CD4-positive, alpha-beta memory T cell (primary cell): ENCODE results near the gene IGSF8. TPM values are rescaled to one million over a fixed set of nuclear protein-coding genes. Genes with fewer than 3 reads are reported as not detected.

ENCODE experiments used
- CTCF ChIA-PET: fragments of 350-600 bp; sonication (Branson Sonifier 250); formaldehyde crosslinking; loops from one replicate; lab custom pipeline; 2021; ENCODE audit warnings: inconsistent platforms; ENCODE audit not compliant: partially characterized antibody; lab: Charles Lee
- POLR2A ChIA-PET: fragments of 350-600 bp; sonication (Branson Sonifier 250); formaldehyde crosslinking; loops from one replicate; lab custom pipeline; 2021; ENCODE audit not compliant: partially characterized antibody; lab: Charles Lee
- DNase-seq, 5 donors: peaks; one replicate each; pipeline versions ENCODE4 v3.0.0 to v3.0.0-alpha.2; 2020 to 2022; ENCODE audit warnings: mixed read lengths in 1 of 5
- H3K27ac ChIP-seq: one replicate; pipeline ENCODE4 v1.7.0; 2013; ENCODE audit warnings: low read depth, low read length
- H3K27me3 ChIP-seq: 2 replicates; pipeline ENCODE4 v1.7.0; 2013; ENCODE audit warnings: mild to moderate bottlenecking, low read length, moderate library complexity; ENCODE audit not compliant: insufficient read depth
- H3K36me3 ChIP-seq: 2 replicates; pipeline ENCODE4 v1.7.0; 2013; ENCODE audit warnings: mild to moderate bottlenecking, low read length, moderate library complexity; ENCODE audit not compliant: insufficient read depth
- H3K4me1 ChIP-seq: 2 replicates; pipeline ENCODE4 v1.7.0; 2013; ENCODE audit warnings: mild to moderate bottlenecking, low read length, moderate library complexity; ENCODE audit not compliant: insufficient read depth
- H3K4me3 ChIP-seq, 2 donors: one replicate each; pipeline ENCODE4 v1.7.0; 2013; ENCODE audit warnings: low read length in 2 of 2, mild to moderate bottlenecking in 1 of 2
- H3K9me3 ChIP-seq, 2 donors: one replicate each; pipeline ENCODE4 v1.7.0; 2013; ENCODE audit warnings: low read length in 2 of 2, control low read depth in 1 of 2; ENCODE audit not compliant: control insufficient read depth in 1 of 2
- H3K27ac Mint-ChIP-seq, 7 donors: one replicate each; pipeline ENCODE4 v1.8.0; 2020 to 2021; ENCODE audit warnings: mixed read lengths in 7 of 7, mild to moderate bottlenecking in 6 of 7, inconsistent platforms in 3 of 7, moderate library complexity in 3 of 7
- H3K27me3 Mint-ChIP-seq, 2 donors: one replicate each; pipeline ENCODE4 v1.8.0; 2020 to 2021; ENCODE audit warnings: mixed read lengths in 2 of 2
- H3K36me3 Mint-ChIP-seq, 2 donors: one replicate each; pipeline ENCODE4 v1.8.0; 2020 to 2021; ENCODE audit warnings: mixed read lengths in 2 of 2, inconsistent platforms in 1 of 2, mild to moderate bottlenecking in 1 of 2
- H3K4me1 Mint-ChIP-seq, 4 donors: one replicate each; pipeline ENCODE4 v1.8.0; 2020 to 2021; ENCODE audit warnings: mixed read lengths in 4 of 4, mild to moderate bottlenecking in 1 of 4
- H3K4me3 Mint-ChIP-seq, 8 donors: one replicate each; pipeline ENCODE4 v1.8.0; 2020 to 2021; ENCODE audit warnings: mixed read lengths in 8 of 8, mild to moderate bottlenecking in 7 of 8, moderate library complexity in 6 of 8, inconsistent platforms in 3 of 8
- H3K9me3 Mint-ChIP-seq, 8 donors: one replicate each; pipeline ENCODE4 v1.8.0; 2020 to 2021; ENCODE audit warnings: mixed read lengths in 8 of 8, mild to moderate bottlenecking in 5 of 8, inconsistent platforms in 3 of 8, moderate library complexity in 1 of 8
- intact Hi-C: fragments of 100-400 bp; cut with micrococcal nuclease; formaldehyde crosslinking; loops from one replicate; pipeline ENCODE4 v1.15.1; 2023
- polyA plus RNA-seq, 2 donors: library from polyadenylated mRNA; unstranded; fragments of 300-500 nt; fragmentation: Illumina TruSeq; gene quantifications; one replicate each; pipeline ENCODE4 v1.2.3, GENCODE V29; 2021
- total RNA-seq, 2 experiments: library from RNA; stranded (reverse); gene quantifications; one replicate each; pipeline ENCODE4 v1.2.3, GENCODE V29; 2021

IGSF8 gene
- total and polyA plus RNA-seq, 4 experiments from 2014 or later: 36.8 to 51.2 (median 47.9) TPM

DNA sequence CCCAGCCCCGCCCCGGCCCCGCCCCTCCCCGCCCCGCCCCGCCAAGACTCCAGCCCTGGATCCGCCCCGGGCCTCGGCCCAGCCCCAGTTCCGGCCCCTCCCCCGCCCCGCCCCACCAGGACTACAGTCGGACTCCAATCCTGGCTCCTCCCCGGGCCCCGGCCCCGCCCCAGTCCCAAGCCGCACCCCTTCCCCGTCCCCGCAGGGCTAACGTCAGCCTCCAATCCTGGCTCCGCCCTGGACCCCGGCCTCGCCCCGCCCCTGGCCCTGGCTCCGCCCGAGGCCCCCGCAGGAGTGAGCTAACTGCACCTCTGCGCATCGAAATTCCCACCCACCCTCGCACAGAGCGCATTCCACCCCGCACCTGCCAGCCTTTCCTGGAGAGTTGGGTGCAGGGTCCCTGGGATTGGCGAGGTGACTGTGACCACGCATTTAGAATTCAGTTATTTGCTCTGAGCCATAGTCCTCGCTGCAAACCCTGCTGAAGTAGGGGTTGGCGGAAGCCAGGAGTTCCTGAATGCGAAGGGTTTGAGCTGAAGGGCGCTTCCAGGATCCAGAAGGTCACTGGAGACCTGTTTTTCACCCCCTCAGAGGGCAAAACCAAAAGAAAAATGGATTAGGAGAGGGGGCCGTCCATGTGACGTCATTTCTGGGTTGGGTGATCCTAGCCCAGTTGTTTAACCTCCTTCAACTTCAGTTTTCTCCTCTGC lies 588 bp upstream of the IGSF8 start:
- H3K36me3 Mint-ChIP-seq: peaks cover 0 to 27% of the 10 kb centered on the region in 2 donors
- POLR2A ChIA-PET: interaction anchor here (0.8 to 4.8 kb wide), 8 partner anchors 12 to 193 kb away, joined by 3 to 51 read pairs (median 13); partner anchors contain the start of genes DCAF8, PEX19, PIGM and TAGLN2
- H3K27ac Mint-ChIP-seq: peak overlapping the region; percentile 93 to 98 (median 97)
- H3K9me3 ChIP-seq: no peaks in the 10 kb centered on the region
- DNase-seq: peak; percentile 95 to 98 (median 95)
- intact Hi-C loops: loop anchor here (1.0 to 10.0 kb wide), 7 partner anchors 14 to 1292 kb away; partner anchors contain the start of genes DUSP23, PIGM, TAGLN2 and UFC1
- peaks cover 24 to 63% (median 46%) of the 10 kb centered on the region in 4 donors for H3K4me1 Mint-ChIP-seq
- H3K27me3 Mint-ChIP-seq: peaks cover 0 to 2% of the 10 kb centered on the region in 2 donors
- H3K4me3 Mint-ChIP-seq: peak overlapping the region; percentile 78 to 87 (median 82)
- CTCF ChIA-PET: interaction anchor here (0.9 to 6.1 kb wide), 7 partner anchors 13 to 277 kb away, joined by 3 to 83 read pairs (median 7); partner anchors contain the start of gene KCNJ9
- H3K27me3 ChIP-seq: no peaks in the 10 kb centered on the region
- H3K36me3 ChIP-seq: peaks cover 6% of the 10 kb centered on the region
- peak overlapping the region; percentile 96 for H3K27ac ChIP-seq
- peak overlapping the region; percentile 74 for H3K4me3 ChIP-seq
- H3K4me1 ChIP-seq: peaks cover 55% of the 10 kb centered on the region
- no peaks in the 10 kb centered on the region for H3K9me3 Mint-ChIP-seq

DNA sequence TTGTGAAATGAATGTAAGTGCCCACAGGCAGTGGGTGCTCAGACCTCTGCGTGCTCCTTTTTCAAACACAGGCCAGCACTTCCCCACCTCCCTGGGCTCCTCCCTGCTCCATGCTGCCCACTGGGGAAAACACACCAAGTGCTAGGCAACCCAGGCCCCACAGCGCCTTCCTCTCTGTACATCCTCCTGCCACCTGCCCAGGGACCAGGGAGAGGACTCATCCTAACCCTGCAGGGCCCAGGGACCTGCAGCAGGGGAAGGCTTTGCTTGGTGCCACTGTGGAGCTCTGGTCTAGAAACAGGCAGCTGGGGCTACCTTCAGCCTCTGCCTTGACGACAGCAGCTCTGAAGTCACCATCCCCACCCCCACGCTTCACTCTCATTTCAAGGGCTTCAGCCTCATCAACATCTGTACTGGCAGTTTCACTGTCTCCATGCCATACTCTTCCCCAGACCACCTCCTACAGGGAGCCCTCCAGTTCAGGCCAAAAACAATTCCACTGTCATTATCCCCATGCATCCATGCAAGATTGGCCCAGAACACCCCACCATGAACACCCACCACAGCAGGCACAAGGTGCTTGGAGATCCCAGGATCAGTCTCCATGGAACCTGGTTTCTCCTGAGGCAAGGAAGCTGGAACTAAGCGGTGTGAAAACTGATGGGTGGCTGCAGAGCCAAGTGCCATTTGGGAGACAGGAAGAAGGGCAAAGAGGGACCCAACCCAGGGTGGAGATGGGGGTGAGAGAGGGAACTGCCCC lies 1.1 kb downstream of the IGSF8 start:
- peak in 1 of 5 donors; percentile 59 for DNase-seq
- H3K4me3 ChIP-seq: peak overlapping the region; percentile 81 to 84
- Mint-ChIP-seq H3K27me3 (peaks cover 0 to 2% of the 10 kb centered on the region in 2 donors), H3K27ac (peak overlapping the region; percentile 80 to 97 (median 93)), H3K4me1 (peaks cover 26 to 71% (median 47%) of the 10 kb centered on the region in 4 donors), H3K4me3 (peak overlapping the region; percentile 85 to 92 (median 89)), H3K9me3 (no peaks in the 10 kb centered on the region), H3K36me3 (peaks cover 0 to 38% of the 10 kb centered on the region in 2 donors)
- intact Hi-C loops: loop anchor here (5.0 to 10.0 kb wide), 3 partner anchors 65 to 1057 kb away; partner anchors contain the start of genes PIGM, TAGLN2, UFC1 and USP21
- peaks cover 59% of the 10 kb centered on the region for H3K4me1 ChIP-seq
- peaks cover 19% of the 10 kb centered on the region for H3K36me3 ChIP-seq
- H3K27me3 ChIP-seq: no peaks in the 10 kb centered on the region
- peak overlapping the region; percentile 86 for H3K27ac ChIP-seq
- CTCF ChIA-PET: interaction anchor here (1.4 to 6.1 kb wide), 4 partner anchors 11 to 19 kb away, joined by 3 to 83 read pairs (median 15); partner anchors contain the start of gene KCNJ9
- POLR2A ChIA-PET: interaction anchor here (1.2 to 4.8 kb wide), 9 partner anchors 11 to 187 kb away, joined by 3 to 51 read pairs (median 13); partner anchors contain the start of genes DCAF8, PEX19, PIGM and TAGLN2
- no peaks in the 10 kb centered on the region for H3K9me3 ChIP-seq

DNA sequence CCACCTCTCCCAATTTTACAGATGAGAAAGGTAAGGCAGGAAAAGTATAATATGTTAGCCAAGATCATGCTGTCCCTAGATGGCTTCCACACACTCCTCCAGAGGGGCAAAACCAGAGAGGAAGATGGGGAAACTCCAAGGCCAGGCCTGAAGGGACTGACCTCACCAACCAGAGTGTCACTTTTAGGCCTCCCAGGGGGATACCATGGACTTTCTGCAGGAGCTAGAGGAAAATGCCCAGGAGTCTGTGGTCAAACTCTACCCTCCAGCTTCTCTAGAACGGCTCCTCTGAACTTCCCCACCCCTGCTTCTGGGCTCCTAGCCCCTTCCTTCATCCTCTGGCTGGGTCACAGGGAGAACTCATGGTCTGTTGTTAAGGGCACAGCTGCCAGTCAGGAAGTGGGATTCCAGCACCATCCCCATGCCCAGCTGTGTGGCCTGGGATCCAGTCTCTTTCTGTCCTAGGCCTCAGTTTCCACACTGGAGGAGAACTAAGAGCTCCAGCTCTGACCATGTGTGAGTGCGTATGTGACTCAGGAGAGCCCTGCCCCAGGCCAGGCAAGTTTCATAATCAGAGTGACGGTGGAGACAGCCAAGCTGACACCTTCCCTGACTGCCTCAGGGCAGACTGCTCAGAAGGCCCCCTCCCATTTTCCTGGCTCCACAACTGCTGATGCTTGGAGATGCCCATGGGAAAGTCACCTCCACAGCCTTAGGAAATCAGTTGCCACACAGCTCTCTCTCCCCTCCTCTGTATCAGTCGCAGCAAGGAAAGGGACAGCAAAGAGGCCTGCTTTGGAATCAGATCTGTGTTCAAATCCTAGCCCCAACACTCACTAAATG lies 1.9 kb downstream of the IGSF8 start:
- H3K4me3 Mint-ChIP-seq: peak overlapping the region; percentile 85 to 92 (median 89)
- Histone ChIP-seq H3K4me1 (peaks cover 54% of the 10 kb centered on the region), H3K27ac (no peak overlapping the region), H3K4me3 (peak overlapping the region in 1 of 2 donors; percentile 84), H3K27me3 (no peaks in the 10 kb centered on the region), H3K36me3 (peaks cover 27% of the 10 kb centered on the region), H3K9me3 (no peaks in the 10 kb centered on the region)
- peaks cover 24 to 66% (median 44%) of the 10 kb centered on the region in 4 donors for H3K4me1 Mint-ChIP-seq
- no peak for DNase-seq
- peaks cover 6 to 41% of the 10 kb centered on the region in 2 donors for H3K36me3 Mint-ChIP-seq
- peak overlapping the region in 6 of 7 donors; percentile 33 to 97 (median 90) for H3K27ac Mint-ChIP-seq
- peaks cover 0 to 2% of the 10 kb centered on the region in 2 donors for H3K27me3 Mint-ChIP-seq
- ChIA-PET CTCF (interaction anchor here (1.1 to 6.1 kb wide), 6 partner anchors 8 to 19 kb away, joined by 3 to 83 read pairs (median 3); partner anchors contain the start of gene KCNJ9), POLR2A (interaction anchor here (1.3 to 4.8 kb wide), 2 partner anchors 10 to 165 kb away, joined by 3 to 51 read pairs; no protein-coding TSS in a partner anchor)
- intact Hi-C loops: loop anchor here (5.0 to 10.0 kb wide), 3 partner anchors 64 to 1058 kb away; partner anchors contain the start of genes PIGM, TAGLN2, UFC1 and USP21
- H3K9me3 Mint-ChIP-seq: no peaks in the 10 kb centered on the region

DNA sequence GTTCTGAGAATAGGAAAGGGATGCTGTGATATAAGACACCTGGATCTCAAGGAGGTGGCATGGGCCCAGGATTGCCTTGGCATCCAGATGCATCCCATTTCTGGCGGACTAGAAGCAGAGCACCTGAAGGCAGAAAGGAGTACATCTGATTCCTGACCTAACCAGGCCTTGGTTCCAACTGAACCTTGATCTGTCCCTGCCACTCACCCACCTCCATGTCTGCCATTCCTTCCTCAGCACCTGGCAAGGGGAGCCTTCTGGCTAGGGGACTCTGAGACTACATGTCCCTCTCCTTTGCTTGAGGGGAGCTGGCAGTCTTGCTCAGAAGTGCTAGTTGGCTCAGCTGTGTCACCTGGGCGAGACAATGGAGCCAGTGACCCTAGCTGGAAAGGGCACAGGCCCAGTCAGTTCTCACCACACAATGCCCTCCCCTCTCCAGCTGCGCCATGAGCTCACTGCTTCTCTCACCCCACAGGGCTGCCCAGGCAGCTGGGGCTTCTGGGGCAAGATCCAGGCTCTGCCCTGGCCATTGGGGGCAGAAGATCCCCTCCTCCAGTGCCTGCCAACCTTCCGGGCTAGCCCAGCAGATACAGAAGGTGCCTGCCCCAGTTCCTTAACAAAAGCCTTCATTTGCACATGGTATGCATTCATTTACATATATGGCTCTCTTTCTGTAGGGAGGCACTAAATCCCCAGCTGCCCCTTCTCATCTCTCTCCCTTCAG lies 2.9 kb downstream of the IGSF8 start:
- peak overlapping the region in 4 of 7 donors; percentile 33 to 93 (median 72) for H3K27ac Mint-ChIP-seq
- ChIA-PET POLR2A (interaction anchor here (1.3 to 4.8 kb wide), 2 partner anchors 9 to 166 kb away, joined by 3 to 51 read pairs; no protein-coding TSS in a partner anchor), CTCF (interaction anchor here (1.1 to 6.1 kb wide), 6 partner anchors 9 to 18 kb away, joined by 3 to 83 read pairs (median 3); partner anchors contain the start of gene KCNJ9)
- peaks cover 0 to 2% of the 10 kb centered on the region in 2 donors for H3K27me3 Mint-ChIP-seq
- Histone ChIP-seq H3K27me3 (no peaks in the 10 kb centered on the region), H3K4me1 (peaks cover 44% of the 10 kb centered on the region), H3K36me3 (peaks cover 37% of the 10 kb centered on the region), H3K4me3 (no peak overlapping the region), H3K27ac (no peak overlapping the region), H3K9me3 (no peaks in the 10 kb centered on the region)
- peaks cover 21 to 57% (median 38%) of the 10 kb centered on the region in 4 donors for H3K4me1 Mint-ChIP-seq
- no peak for DNase-seq
- peaks cover 6 to 48% of the 10 kb centered on the region in 2 donors for H3K36me3 Mint-ChIP-seq
- no peaks in the 10 kb centered on the region for H3K9me3 Mint-ChIP-seq
- intact Hi-C loops: loop anchor here (5.0 to 10.0 kb wide), 3 partner anchors 63 to 1059 kb away; partner anchors contain the start of genes PIGM, TAGLN2, UFC1 and USP21
- H3K4me3 Mint-ChIP-seq: peak overlapping the region in 5 of 8 donors; percentile 10 to 85 (median 40)

DNA sequence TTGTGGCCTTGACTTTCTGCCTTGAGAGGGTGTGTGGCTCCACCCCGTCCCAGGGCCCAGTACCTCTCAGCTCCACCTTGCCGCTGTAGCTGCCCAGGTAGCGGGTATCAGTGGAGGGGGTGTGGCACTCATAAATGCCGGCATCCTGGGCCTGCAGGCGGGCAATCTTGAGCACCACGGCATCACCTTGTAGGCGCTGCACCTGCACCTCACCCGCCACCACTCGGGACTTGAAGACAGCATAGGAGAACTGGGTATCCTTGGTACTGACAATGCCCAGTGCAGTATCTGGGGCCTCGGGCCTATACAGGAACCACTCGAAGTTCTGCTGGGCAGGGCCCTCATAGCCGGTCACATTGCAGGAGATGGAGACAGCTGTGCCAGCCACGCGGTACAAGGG lies 3.6 kb downstream of the IGSF8 start:
- Histone ChIP-seq H3K4me1 (peaks cover 39% of the 10 kb centered on the region), H3K4me3 (no peak overlapping the region), H3K27ac (no peak overlapping the region), H3K36me3 (peaks cover 38% of the 10 kb centered on the region), H3K27me3 (no peaks in the 10 kb centered on the region), H3K9me3 (no peaks in the 10 kb centered on the region)
- intact Hi-C loops: loop anchor here (5.0 to 10.0 kb wide), 3 partner anchors 63 to 1060 kb away; partner anchors contain the start of genes PIGM, TAGLN2, UFC1 and USP21
- ChIA-PET CTCF (interaction anchor here (1.5 to 6.1 kb wide), 3 partner anchors 8 to 13 kb away, joined by 3 to 83 read pairs (median 20); partner anchors contain the start of gene KCNJ9), POLR2A (interaction anchor here (4.8 kb wide), 1 partner anchor 8 kb away, joined by 51 read pairs; no protein-coding TSS in a partner anchor)
- Mint-ChIP-seq H3K36me3 (peaks cover 6 to 56% of the 10 kb centered on the region in 2 donors), H3K27ac (peak overlapping the region in 1 of 7 donors; percentile 62), H3K27me3 (peaks cover 0 to 2% of the 10 kb centered on the region in 2 donors), H3K9me3 (no peaks in the 10 kb centered on the region), H3K4me1 (peaks cover 21 to 51% (median 35%) of the 10 kb centered on the region in 4 donors), H3K4me3 (no peak overlapping the region)
- no peak for DNase-seq
